ENCODE results near the gene SPATA16.
A peak's percentile ranks its signal among the peaks of the same experiment; 100 is the strongest.
"Not testable (repeated sequence)": the region's sequence is repeated elsewhere in the genome, so short reads cannot be mapped to it uniquely, and the experiment has no call there.

SPATA16 gene

DNA sequence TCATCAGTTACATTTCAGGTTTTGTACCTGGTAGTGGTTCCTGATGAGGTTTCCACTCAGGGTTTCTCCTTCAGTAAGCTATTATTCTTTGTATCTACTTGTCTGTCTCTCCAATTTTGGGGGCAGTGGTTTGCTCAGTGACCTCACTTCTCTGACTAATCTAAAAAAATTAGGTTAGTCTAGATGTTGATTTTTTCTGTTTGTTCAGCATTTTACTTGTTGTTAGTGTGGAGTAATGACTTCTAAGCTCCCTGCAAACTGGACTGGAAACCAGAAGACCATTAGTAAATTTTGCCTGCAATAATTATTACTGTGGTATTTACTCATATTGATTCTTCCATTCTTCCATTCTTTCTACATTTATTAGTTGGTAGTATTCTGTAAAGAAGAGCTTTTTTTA lies 139.4 kb downstream of the SPATA16 start:
- no peak for DNase-seq

DNA sequence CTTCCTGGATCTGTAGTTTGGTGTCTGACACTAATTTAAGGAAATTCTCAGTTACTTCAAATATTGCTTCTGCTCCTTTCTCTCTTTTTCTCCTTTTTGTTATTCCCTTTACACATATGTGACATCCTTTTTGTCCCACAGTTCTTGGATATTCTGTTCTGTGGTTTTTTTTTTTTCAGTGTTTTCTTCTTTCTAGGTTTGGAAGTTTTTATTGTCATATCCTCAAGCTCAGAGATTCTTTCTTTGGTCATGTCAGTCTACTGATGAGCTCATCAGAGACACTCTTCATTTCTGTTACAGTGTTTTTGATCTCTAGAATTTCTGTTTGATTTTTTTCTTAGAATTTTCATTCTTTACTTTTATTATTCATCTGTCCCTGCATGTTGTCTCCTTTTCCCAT lies 140.5 kb downstream of the SPATA16 start:
- no peak for DNase-seq

DNA sequence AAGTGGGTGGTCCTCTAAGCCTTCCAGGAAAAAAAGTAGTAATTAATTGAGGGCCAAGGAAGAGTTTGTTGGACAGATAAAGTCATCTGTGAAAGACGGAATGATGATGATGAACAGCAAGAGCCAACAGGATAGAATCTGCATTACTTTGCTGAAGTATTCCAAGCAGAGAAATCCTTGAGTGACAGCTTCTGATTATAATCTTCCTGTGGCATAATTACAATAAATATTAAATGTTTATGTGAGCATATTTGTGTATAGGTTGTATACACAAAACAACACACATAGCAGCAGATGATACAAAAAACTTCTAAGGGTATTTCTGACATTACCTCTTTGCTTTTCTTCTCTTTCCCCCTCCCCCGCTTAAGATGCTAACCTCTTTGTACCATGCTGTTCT lies 147.6 kb downstream of the SPATA16 start:
- no peak for DNase-seq

DNA sequence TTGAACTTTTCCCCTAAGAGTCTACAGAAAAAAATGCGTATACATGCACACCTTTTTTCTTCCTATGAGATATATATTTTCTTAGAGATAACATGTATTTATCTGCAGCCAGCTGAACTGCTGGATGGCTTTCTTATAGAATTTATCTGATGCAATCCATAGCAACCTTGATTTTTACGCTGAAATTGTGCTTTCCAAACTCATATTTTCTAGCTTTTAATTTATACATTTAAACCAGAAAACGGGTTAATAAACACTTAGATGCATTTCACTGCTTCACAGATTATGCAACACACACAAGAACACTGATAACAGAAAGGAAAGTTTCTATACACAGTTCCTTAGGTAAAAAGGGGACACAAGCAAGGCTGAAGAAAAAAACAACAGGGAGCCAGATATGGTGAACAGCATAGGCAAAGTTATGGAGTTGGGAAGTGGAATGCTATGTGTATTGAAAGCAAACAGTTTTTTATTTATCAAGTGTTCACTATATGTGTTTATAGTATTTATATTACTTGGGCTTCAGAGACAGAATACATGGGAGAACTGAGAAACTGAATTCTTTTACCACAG lies 149.5 kb downstream of the SPATA16 start:
- DNase-seq: no peak

DNA sequence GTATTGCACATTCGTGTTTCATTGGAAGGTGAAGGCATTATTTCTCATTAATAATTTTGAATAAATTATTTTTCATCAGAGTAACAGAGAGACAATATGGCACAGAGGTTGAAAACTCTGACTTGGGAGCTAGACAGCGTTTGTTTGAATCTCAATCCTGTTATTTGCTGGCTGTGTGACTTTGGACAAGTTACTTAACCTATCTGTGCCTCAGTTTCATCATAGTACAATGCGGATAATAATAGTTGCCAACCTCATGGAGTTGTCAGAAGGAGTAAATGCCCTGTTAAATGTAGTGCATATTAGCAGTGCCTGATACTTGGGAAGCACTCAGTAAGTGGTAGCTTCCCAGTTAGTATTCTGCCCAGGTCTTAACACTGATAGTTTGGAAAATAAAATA lies 151.7 kb downstream of the SPATA16 start:
- DNase-seq: no peak

DNA sequence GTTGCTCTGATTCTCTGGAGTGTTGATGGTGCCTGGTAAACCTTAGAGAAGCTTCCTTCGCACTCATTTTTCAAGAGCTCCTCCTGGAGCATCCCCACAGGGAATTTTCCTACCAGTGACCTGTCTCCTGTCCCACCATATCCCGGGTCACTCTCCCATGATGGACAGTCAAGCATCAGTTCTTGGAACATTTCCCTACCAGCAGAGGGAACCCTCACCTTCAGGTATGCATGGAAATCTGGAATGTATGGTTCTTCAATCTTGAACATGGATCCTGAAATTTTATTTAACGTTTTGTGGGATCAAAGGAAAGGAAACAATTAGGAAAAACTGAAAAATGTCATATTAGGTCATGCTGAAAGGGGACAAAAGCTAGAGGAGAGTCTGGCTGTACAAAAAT lies 153.8 kb downstream of the SPATA16 start:
- DNase-seq: no peak

DNA sequence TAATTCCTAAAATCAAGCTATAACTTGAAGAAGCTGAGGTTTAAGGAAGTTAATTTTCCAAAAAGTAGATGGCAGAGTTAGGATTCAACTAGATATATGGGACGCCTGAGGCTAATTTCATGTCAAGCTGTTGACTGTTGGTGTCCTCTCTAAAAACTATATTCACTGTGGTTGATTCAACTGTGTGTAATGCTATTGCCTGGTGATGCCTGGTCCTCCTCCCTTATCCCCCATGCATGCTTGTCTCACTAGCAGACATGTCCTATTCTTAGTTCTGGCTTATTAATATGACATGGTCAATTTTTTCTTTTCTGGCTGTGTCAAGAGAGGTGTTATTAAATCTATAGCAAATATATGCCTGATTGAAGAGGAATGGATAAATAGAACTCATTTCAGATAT lies 156.1 kb downstream of the SPATA16 start:
- no peak for DNase-seq

DNA sequence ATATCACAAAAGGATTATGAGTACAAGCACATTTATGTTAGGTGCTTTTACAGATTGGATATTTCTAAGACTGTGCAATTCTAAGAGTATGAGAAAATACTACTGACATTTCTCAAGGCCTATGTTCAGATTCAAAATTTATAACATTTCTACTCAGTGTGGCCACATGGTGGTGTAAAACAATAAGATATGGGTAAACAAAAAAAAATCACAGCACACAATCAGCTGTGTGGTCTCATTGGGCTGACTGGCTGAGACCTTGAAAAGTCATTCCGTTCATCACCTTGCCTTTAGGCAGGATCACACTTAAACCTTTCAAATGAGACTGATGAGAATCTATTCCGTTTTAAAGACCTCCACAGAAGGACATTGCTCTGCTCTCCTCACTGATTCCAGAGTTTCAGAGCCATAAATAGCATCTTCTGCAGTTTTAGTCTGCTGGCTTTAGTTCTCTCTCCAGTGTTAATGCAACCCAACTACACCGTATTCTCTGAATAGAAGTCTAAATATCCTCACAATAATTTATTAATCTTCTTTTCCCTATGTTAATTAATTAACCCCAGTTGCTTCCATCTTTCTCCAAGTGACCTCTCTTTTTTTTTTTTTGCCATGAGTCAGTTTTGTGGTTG lies 158.2 kb downstream of the SPATA16 start:
- peak; percentile 22 for DNase-seq

DNA sequence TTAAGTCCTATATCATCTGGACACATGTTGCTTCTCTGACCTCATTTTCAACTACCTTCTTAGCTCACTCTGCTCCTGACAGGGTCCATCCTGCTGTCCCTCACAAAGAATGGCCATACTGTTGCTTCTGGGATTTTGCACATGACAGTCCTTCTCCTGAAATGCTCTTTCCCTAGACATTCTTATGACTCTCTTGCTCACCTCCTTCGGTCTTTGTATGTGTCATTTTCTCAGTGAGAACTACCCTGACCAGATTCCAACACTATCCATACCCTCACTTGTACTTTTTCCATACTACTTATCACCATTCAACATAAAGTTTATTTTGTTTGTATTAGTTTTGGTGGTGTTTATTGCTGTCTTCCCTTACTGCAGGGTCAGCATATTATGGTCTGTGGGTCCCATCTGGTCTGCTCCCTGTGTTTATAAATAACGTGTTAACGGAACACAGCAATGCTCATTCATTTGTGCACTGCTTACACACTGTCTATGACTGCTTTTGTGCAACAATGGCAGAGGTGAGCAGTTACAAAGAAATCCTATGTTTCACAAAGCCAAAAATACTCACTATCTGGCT lies 159.5 kb downstream of the SPATA16 start:
- no peak for DNase-seq

DNA sequence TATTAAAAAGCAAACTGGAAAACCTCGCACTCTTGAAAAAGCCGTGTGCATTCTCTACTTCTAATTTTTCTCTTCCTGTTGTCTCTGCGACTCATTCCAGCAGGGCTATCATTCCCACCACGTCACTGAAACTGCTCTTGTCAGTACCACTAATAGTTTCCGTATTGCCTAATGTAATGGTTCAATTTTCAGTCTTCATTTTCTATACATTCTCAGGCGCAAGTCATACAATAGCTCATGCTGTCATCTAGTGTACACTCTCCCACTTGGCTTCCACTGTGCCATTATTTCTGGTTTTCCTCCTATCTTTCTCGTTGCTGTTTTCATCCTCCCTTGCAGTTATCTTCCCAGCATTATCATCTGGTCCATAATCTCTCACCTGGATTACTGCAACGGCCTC lies 160.2 kb downstream of the SPATA16 start:
- no peak for DNase-seq

DNA sequence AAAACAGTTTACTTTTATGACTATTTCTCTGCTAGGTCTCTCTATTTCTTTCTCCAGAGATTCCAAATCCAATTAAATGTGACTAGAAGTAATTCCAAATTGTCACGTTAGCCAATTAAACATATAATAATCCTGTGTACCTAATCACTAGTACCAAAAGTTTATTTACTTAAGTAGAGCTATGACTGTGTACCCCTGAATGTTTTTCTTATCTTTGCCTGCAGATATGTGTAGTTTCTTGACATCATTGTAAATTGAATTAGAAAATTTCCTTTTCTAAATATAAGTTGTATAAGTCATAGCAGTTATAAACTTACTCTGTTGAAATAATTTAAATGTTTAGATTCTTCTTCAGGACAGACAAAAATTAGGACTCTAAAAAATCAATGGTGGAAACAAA lies 163.3 kb downstream of the SPATA16 start:
- DNase-seq: no peak

DNA sequence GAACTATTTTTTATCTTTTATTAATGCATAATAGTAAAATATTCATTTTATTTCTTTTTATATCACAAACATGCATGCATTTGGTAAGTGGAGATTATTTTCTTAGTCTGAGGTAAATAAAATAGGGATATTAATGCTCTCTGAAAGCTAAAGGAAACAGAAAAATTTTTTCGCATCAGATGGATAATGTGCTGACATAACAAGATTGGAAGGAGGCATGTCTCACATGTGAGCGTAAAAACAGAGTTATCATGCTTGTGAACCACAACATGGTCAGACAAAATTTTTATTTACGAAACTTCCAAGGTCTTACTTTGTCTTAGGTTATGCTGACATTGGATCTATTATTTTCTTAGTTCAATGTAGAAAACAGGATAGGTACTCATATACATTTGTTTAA lies 166.1 kb downstream of the SPATA16 start:
- no peak for DNase-seq

DNA sequence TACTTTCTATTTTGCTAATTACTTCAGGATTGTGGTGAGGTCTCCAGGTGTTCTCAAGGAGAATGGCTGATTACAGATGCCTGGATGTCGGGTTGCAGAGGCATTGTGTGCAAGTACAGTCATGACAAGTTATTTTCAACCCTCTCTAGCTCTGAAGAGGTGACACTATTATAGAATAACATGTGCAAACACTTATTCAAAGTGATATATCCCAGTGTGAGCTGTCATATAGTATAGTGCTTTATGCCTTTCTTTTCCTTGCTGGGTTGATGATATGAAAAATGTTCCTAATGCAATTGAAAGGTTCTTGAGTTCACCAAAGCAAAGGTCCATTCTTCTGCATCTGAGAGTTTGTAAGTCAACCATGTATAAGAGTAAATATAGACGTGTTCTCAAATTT lies 167.2 kb downstream of the SPATA16 start:
- DNase-seq: no peak

DNA sequence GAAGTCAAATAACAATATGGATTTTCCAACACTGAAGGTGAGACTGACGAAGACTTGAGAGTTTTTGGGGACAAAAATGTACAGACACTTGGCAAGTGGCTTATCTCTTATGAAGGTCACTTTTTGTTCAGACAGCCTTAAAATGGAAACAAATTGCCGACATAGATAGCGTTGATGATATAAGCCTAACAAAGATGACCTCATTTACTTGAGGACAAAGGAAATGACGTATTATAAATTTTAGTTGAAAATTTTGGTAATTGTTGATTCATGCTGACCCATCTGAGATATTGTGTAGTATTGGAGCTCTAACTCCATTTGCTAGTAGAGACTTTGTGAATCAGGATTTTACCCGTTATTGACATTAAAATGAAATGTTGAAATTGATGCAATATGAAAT lies 168.3 kb downstream of the SPATA16 start:
- no peak for DNase-seq

DNA sequence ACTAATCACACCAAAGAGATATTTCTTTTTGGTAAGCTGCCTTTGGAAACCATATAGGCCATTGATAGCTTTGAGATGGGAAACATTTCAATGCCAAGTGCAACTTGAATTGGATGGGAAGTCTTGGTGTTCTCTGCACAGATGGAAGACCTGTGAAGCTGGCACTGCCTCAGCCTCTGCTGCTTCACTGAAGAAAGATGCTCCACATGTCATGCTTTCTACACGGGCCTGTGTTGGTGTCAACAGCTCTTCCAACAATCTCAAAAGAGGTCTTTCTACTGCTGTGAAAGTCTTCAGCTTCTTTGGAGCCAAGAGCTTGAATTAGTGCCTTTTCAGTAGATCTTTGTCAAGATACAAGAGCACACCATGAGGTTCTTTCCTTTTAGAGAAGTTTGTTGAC lies 169.0 kb downstream of the SPATA16 start:
- DNase-seq: no peak

DNA sequence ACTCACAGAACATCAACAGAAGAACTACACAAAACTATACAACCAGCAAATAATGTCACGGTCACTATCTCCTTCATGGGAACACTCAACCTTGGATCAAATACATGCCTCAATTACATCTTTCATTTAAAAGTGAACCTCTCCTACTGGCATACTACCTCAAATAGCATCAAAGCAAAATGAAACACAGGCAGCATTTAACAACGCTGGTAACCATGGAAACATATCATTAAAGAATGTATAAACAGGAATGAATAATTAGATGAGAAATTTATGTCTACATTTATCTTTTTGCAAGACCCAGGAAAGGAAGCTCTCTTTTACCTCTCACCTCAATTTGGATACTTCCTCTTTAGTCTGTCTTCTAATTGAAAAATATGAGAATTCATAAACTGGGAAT lies 172.4 kb downstream of the SPATA16 start:
- DNase-seq: no peak

DNA sequence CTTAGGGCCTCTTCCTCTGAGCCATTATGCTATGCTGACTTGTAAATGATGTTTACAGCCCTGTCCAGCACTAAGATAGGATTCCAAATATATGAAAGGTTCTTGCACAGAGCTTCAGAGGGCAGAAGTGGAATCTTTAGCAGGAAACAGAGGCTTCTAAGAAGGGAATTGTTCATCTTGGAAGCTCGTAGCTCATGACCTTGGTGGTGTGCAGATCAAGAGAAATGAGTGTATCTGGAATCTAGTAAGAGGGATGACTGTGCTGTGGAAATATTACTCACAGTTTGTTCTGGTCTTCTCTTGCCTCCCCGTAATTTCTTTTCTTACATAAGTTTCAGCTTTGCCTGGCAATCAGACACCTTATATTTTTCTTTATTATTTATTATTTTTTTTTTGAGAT lies 175.8 kb downstream of the SPATA16 start:
- no peak for DNase-seq

DNA sequence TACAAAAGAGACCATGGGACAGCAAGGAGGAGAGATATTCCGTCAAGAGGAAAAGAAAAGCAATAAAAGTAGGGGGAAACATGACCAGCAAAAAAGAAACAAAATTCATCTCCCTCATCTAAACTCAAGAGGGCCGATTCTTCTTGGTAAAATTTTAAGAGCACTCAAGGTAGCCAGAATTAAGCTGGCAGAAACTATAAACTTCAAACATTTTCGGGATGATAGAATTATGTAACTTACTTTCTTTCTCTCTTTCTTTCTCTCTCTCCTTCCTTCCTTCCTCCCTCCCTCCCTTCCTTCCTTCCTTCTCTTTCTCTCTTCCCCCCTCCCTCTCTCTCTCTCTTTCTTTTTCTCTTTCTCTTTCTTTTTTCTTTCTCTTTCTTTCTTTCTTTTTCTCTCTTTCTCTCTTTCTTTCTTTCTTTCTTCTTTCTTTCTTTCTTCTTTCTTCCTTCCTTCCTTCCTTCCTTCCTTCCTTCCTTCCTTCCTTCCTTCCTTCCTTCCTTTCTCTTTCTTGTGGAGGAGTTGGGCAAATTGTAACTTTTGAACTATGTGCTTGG lies 180.3 kb downstream of the SPATA16 start:
- not testable (repeated sequence) for DNase-seq

DNA sequence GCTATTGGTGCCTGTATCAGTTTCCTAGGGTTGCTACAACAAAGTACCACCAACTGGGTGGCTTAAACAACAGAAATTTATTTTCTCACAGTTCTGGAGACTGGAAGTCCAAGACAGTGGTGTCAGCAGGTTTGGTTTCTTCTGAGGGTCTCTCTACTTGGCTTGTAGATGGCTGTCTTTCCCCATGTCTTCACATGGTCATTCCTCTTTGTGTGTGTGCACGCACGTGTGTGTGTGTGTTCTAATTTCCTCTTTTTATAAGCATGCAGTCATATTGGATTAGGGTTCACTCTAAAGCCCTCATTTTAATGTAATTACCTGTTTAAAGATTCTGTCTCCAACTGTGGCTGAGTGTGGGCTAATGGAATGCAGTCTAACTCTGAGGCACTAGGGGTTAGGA lies 182.5 kb downstream of the SPATA16 start:
- DNase-seq: no peak

DNA sequence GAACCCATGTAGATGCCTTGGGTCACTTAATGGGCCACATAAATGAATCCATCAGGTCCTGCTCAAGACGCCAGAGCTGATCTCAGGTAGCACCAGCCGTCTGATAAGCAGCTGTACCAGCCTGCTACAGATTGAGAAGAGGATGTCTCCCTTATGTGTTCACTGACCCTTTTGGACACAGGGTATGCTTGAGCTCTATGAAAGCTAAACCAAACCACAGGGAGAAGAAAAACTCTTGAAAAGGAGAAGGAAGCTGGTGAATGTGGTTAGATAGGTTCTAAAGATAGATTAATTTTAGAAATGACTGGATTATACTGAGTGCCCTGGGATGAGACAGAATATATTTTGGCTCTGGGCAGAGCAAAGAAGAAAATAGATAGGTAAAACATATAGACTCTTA lies 187.5 kb downstream of the SPATA16 start:
- DNase-seq: no peak

DNA sequence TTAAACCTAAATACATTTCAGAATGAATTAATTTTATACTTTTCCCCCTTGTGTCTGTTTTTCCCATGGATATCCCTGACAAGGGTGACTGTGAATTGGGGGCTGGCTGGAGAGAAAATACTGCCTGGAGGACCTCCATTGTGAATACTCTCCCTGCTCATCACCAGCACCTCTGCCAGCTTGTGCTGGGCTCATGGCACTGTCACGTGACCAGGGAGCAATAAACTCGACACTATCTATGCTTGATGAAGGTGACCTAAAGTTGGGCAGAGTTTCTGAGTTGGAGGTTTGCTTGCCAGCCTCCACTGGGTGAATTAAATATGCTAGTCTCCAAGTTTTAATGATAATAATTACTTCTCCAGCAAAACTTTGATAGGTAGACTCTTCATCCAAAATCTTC lies 189.5 kb downstream of the SPATA16 start:
- DNase-seq: no peak

DNA sequence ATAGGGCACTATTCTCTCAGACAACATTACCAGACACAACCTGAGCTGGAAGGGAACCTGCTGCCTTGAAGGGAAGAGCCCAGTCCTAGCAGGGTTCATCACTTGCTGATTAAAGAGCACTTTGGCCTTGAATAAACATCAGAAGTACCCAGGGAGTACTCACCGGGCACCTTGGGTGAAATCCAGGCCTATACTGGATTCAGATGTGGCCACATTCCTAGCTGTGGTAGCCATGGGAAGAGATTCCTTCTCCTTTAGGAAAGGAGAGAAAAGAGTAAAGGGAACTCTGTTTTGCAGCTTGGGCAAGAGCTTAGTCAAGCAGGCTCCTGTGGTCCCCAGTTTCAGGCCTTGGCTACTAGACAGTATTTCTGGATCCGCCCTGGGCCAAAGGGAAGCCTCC lies 195.0 kb downstream of the SPATA16 start:
- no peak for DNase-seq

DNA sequence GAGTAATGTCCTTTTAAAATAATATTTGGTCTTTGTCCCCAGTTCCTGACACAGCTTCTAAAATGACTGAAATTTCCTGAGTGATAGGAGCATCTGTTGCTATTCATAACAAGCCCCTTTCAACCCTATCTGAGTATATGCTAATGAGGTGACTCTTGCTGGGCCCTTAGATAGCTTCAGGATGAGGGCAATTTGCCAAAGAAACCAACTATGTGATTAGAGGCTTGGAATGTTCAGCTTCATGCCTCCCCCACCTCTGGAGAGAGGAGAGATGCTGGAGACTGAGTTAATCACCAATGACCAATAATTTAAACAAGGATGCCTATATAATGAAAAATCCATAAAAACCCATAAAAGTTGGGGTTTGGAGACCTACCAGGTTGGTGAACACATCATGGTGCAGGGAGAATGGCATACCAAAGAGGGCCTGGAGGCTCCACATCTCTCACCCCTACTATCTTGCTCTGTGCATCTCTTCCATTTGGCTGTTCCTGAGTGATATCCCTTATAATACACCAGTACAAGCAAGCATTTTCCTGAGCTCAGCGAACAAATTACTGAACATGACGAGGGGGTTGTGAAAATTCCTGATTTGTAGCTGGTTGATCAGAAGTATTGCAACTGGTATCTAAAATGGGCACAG lies 201.3 kb downstream of the SPATA16 start:
- no peak for DNase-seq

DNA sequence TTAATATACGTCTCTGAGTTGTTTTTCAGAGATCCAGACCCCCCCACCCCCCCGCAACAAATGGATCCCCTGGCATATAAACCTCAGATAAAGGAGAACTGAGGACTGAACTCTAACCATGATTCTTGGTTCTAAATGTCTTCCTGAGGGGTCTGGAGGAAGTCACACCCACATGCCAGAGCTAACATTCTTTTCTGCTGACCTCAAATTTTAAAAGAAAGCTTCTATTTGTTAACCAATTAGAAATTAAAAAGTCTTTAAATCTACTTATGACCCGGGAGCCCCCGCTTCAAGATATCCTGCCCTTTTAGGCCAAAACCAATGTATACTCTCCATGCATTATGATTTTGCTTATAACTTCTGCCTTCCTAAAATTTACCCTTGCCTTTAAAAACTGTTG lies 202.2 kb downstream of the SPATA16 start:
- DNase-seq: no peak
